ENCODE measurements around the gene TINCR. TPM values are rescaled to one million over a fixed set of nuclear protein-coding genes. Genes with fewer than 3 reads are reported as not detected.

Gene TINCR
- polyA plus RNA-seq, 1 of the 3 experiments (the other 2 are of a cell fraction) = 0.02 TPM

DNA sequence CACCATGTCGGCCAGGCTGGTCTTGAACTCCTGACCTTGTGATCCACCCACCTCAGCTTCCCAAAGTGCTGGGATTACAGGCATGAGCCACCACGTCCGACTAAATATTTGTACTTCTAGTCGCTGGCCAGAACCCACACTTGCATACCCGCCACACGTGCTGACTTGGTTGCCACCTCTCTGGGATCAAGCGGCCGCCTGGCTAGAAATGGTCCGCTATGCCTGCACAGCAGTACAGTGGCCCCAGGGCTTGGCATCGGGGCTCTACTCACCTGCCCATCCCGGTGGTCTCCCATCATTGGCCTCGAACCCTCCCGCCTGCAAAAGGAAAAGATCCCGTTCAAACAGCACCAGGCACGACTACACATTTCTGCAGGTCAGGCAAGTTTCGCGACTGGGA is 23.7 kb upstream of the TINCR start:
- DNase-seq = no peak
- Histone ChIP-seq H4K20me1 (ENCODE audit: insufficient read depth) (no peaks in the 10 kb centered on the region), H3K4me2 (no peak overlapping the region), H3K36me3 (replicated peaks in 1 of 2; ENCODE audit: control insufficient read depth in 1 of 2, insufficient read depth in 2 of 2, low read length in 1 of 2) (peaks cover 9 to 87% of the 10 kb centered on the region in 2 experiments), H2AFZ (ENCODE audit: low read depth) (no peak overlapping the region), H3K4me3 (ENCODE audit: low read depth in 2 of 2, low read length in 1 of 2) (no peak overlapping the region), H3K9me3 (no peaks in the 10 kb centered on the region), H3F3A (replicated peaks; ENCODE audit: insufficient read depth) (no peaks in the 10 kb centered on the region), H3K79me2 (ENCODE audit: insufficient read depth) (no peaks in the 10 kb centered on the region), H3K27me3 (ENCODE audit: insufficient read depth) (no peaks in the 10 kb centered on the region), H3K9ac (no peak overlapping the region), H3K4me1 (ENCODE audit: control insufficient read depth in 1 of 2, insufficient read depth in 2 of 2, low read depth in 1 of 2, low read length in 1 of 2) (peaks cover 0 to 9% of the 10 kb centered on the region in 2 experiments; a peak in 1 of 4 replicates), H3K9me2 (no peaks in the 10 kb centered on the region), H3K27ac (ENCODE audit: low read depth in 2 of 2, low read length in 1 of 2) (no peak overlapping the region)
- ChIA-PET POLR2A (no interaction called here), CTCF (no interaction called here)
- 93% methylated on average over 12 of the region's 17 CpGs for WGBS (ENCODE audit: low lambda C conversion rate)
- TF ChIP-seq ELF1 (IDR thresholded peaks at IDR 0.05) (no peak), FOXJ3 (CRISPR knock-in tag; IDR thresholded peaks at IDR 0.05) (no peak), CHD2 (IDR thresholded peaks at IDR 0.05; ENCODE audit: low read length, partially characterized antibody) (no peak), TAF1 (IDR thresholded peaks at IDR 0.05; ENCODE audit: borderline replicate concordance, low read depth, low read length) (no peak), RXRA (IDR thresholded peaks at IDR 0.05; ENCODE audit: borderline replicate concordance, low read depth) (no peak), YY1 (IDR thresholded peaks at IDR 0.05; ENCODE audit: low read depth) (no peak), EZH2phosphoT487 (IDR thresholded peaks at IDR 0.05; ENCODE audit: borderline replicate concordance, low read depth) (no peak), MEF2A (IDR thresholded peaks at IDR 0.05; ENCODE audit: borderline replicate concordance, low read depth) (no peak), JUND (IDR thresholded peaks at IDR 0.05) (no peak)
- TF ChIP-seq, protein P1, sequence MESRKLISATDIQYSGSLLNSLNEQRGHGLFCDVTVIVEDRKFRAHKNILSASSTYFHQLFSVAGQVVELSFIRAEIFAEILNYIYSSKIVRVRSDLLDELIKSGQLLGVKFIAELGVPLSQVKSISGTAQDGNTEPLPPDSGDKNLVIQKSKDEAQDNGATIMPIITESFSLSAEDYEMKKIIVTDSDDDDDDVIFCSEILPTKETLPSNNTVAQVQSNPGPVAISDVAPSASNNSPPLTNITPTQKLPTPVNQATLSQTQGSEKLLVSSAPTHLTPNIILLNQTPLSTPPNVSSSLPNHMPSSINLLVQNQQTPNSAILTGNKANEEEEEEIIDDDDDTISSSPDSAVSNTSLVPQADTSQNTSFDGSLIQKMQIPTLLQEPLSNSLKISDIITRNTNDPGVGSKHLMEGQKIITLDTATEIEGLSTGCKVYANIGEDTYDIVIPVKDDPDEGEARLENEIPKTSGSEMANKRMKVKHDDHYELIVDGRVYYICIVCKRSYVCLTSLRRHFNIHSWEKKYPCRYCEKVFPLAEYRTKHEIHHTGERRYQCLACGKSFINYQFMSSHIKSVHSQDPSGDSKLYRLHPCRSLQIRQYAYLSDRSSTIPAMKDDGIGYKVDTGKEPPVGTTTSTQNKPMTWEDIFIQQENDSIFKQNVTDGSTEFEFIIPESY (IDR thresholded peaks at IDR 0.05; ENCODE audit: borderline replicate concordance, low read depth) = no peak
- TF ChIP-seq, protein P2, sequence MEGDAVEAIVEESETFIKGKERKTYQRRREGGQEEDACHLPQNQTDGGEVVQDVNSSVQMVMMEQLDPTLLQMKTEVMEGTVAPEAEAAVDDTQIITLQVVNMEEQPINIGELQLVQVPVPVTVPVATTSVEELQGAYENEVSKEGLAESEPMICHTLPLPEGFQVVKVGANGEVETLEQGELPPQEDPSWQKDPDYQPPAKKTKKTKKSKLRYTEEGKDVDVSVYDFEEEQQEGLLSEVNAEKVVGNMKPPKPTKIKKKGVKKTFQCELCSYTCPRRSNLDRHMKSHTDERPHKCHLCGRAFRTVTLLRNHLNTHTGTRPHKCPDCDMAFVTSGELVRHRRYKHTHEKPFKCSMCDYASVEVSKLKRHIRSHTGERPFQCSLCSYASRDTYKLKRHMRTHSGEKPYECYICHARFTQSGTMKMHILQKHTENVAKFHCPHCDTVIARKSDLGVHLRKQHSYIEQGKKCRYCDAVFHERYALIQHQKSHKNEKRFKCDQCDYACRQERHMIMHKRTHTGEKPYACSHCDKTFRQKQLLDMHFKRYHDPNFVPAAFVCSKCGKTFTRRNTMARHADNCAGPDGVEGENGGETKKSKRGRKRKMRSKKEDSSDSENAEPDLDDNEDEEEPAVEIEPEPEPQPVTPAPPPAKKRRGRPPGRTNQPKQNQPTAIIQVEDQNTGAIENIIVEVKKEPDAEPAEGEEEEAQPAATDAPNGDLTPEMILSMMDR (IDR thresholded peaks at IDR 0.05) = no peak
- TF ChIP-seq, protein P3, sequence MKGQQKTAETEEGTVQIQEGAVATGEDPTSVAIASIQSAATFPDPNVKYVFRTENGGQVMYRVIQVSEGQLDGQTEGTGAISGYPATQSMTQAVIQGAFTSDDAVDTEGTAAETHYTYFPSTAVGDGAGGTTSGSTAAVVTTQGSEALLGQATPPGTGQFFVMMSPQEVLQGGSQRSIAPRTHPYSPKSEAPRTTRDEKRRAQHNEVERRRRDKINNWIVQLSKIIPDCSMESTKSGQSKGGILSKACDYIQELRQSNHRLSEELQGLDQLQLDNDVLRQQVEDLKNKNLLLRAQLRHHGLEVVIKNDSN (IDR thresholded peaks at IDR 0.05; ENCODE audit: borderline replicate concordance, low read depth) = no peak
- TF ChIP-seq, protein P4, sequence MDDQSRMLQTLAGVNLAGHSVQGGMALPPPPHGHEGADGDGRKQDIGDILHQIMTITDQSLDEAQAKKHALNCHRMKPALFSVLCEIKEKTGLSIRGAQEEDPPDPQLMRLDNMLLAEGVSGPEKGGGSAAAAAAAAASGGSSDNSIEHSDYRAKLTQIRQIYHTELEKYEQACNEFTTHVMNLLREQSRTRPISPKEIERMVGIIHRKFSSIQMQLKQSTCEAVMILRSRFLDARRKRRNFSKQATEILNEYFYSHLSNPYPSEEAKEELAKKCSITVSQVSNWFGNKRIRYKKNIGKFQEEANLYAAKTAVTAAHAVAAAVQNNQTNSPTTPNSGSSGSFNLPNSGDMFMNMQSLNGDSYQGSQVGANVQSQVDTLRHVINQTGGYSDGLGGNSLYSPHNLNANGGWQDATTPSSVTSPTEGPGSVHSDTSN (IDR thresholded peaks at IDR 0.05) = no peak
- TF ChIP-seq, protein P5, sequence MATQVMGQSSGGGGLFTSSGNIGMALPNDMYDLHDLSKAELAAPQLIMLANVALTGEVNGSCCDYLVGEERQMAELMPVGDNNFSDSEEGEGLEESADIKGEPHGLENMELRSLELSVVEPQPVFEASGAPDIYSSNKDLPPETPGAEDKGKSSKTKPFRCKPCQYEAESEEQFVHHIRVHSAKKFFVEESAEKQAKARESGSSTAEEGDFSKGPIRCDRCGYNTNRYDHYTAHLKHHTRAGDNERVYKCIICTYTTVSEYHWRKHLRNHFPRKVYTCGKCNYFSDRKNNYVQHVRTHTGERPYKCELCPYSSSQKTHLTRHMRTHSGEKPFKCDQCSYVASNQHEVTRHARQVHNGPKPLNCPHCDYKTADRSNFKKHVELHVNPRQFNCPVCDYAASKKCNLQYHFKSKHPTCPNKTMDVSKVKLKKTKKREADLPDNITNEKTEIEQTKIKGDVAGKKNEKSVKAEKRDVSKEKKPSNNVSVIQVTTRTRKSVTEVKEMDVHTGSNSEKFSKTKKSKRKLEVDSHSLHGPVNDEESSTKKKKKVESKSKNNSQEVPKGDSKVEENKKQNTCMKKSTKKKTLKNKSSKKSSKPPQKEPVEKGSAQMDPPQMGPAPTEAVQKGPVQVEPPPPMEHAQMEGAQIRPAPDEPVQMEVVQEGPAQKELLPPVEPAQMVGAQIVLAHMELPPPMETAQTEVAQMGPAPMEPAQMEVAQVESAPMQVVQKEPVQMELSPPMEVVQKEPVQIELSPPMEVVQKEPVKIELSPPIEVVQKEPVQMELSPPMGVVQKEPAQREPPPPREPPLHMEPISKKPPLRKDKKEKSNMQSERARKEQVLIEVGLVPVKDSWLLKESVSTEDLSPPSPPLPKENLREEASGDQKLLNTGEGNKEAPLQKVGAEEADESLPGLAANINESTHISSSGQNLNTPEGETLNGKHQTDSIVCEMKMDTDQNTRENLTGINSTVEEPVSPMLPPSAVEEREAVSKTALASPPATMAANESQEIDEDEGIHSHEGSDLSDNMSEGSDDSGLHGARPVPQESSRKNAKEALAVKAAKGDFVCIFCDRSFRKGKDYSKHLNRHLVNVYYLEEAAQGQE (IDR thresholded peaks at IDR 0.05; ENCODE audit: low read depth, low read length) = no peak
